K562 (cell line): ENCODE results near the gene GDF2. TPM values are rescaled to one million over a fixed set of nuclear protein-coding genes. Genes with fewer than 3 reads are reported as not detected.

Experiments
- ATAC-seq: fragments of 200-7000 bp; cut with Tn5 transposase; 3 replicates; pipeline ENCODE4 v1.9.1; 2020; ENCODE audit warnings: moderate library complexity
- BruUV-seq: library from RNA; stranded (reverse); fragments of 400-500 nt; replicated peaks from 2 replicates; lab custom pipeline; 2021; lab: Mats Ljungman, UMichigan
- CTCF ChIA-PET: fragments of 300-600 bp; formaldehyde crosslinking; extraction: SDS; loops from one replicate; lab custom pipeline; 2021; ENCODE audit warnings: low intra/inter-chr PET ratio; lab: Yijun Ruan, JAX
- POLR2A ChIA-PET: fragments of 300-600, 350-650 bp; sonication (Branson Sonifier 250); formaldehyde crosslinking; extraction: SDS; loops from one replicate; lab custom pipeline; 2021; ENCODE audit warnings: antibody characterized with exemption, inconsistent platforms; lab: Yijun Ruan, JAX
- DNase-seq, 4 experiments: peaks; one replicate each; pipeline versions ENCODE4 v3.0.0 to v3.0.0-alpha.2; 2011 to 2018; ENCODE audit warnings: low spot score in 3 of 4, mixed read lengths in 3 of 4; ENCODE audit errors: extremely low read depth in 1 of 4
- FAIRE-seq: peaks from 2 replicates; lab custom pipeline; 2011; peaks lifted over from hg19 to GRCh38; lab: Jason Lieb, UNC
- H2AFZ ChIP-seq: 2 replicates; pipeline ENCODE4 v1.6.0; 2011; ENCODE audit warnings: low read depth, low read length, control low read depth, inconsistent platforms
- H3K27ac ChIP-seq: fragments of 200-600 bp; 3 replicates; pipeline ENCODE4 v1.8.0; 2011; ENCODE audit warnings: low read depth, mild to moderate bottlenecking, control low read depth, inconsistent platforms, low read length, moderate library complexity, mixed read lengths; ENCODE audit errors: extremely low read depth
- H3K27me3 ChIP-seq, 2 experiments: fragments of 300-600 bp in 1 of 2; 2 replicates in 1 of 2; 3 replicates in 1 of 2; pipeline versions ENCODE4 v1.6.0 to v1.8.0; 2011; ENCODE audit warnings: inconsistent platforms in 2 of 2, low read length in 2 of 2, mild to moderate bottlenecking in 1 of 2, mixed read lengths in 1 of 2, moderate library complexity in 1 of 2; ENCODE audit not compliant: control insufficient read depth in 2 of 2, insufficient read depth in 2 of 2
- H3K36me3 ChIP-seq: fragments of 300-600 bp; 3 replicates; pipeline ENCODE4 v1.8.0; 2011; ENCODE audit warnings: mild to moderate bottlenecking, low read length, inconsistent platforms; ENCODE audit not compliant: control insufficient read depth, insufficient read depth
- H3K4me1 ChIP-seq, 2 experiments: fragments of 200-600 bp in 1 of 2; replicated peaks in 1 of 2; 2 replicates in 1 of 2; 3 replicates in 1 of 2; pipeline versions ENCODE4 v1.5.1 to v1.8.0; 2011; ENCODE audit warnings: inconsistent platforms in 2 of 2, low read length in 2 of 2, mild to moderate bottlenecking in 1 of 2, mixed read lengths in 1 of 2, moderate library complexity in 1 of 2; ENCODE audit not compliant: control insufficient read depth in 2 of 2, insufficient read depth in 2 of 2
- H3K4me2 ChIP-seq: 2 replicates; pipeline ENCODE4 v1.6.1; 2011; ENCODE audit warnings: low read length, control low read depth, inconsistent platforms, mixed read lengths; ENCODE audit not compliant: insufficient read depth
- H3K4me3 ChIP-seq: fragments of 200-600 bp; sonication (generic), shearing (Covaris generic); 2 replicates; pipeline ENCODE4 v1.5.1; 2016; ENCODE audit warnings: control low read depth, inconsistent platforms
- H3K79me2 ChIP-seq: fragments of 200-600 bp; 3 replicates; pipeline ENCODE4 v1.8.0; 2011; ENCODE audit warnings: low read length, inconsistent platforms; ENCODE audit not compliant: control insufficient read depth, insufficient read depth
- H3K9ac ChIP-seq, 2 experiments: 2 replicates each; pipeline versions ENCODE4 v1.6.0 to v1.6.1; 2011; ENCODE audit warnings: low read depth in 2 of 2, low read length in 2 of 2, control low read depth in 1 of 2, inconsistent platforms in 1 of 2, mild to moderate bottlenecking in 1 of 2, mixed read lengths in 1 of 2; ENCODE audit not compliant: insufficient read depth in 1 of 2
- H3K9me1 ChIP-seq: one replicate; pipeline ENCODE4 v1.6.0; 2011; ENCODE audit warnings: inconsistent platforms, mild to moderate bottlenecking, low read length, moderate library complexity; ENCODE audit not compliant: control insufficient read depth, insufficient read depth
- H3K9me3 ChIP-seq: replicated peaks from 2 replicates; pipeline ENCODE4 v1.5.1; 2011; ENCODE audit warnings: low read depth, low read length, inconsistent platforms; ENCODE audit not compliant: control insufficient read depth, insufficient read depth
- H4K20me1 ChIP-seq: replicated peaks from 2 replicates; pipeline ENCODE4 v1.6.1; 2011; ENCODE audit warnings: low read length, inconsistent platforms, mixed read lengths; ENCODE audit not compliant: control insufficient read depth, insufficient read depth
- CHD2 ChIP-seq: IDR thresholded peaks from 2 replicates; pipeline ENCODE4 v1.6.1; 2011; ENCODE audit warnings: low read depth, low read length
- FOXJ3 ChIP-seq: sonication (generic); formaldehyde crosslinking; IDR thresholded peaks from 2 replicates; pipeline ENCODE4 v1.4.0; 2020; ENCODE audit warnings: mild to moderate bottlenecking, missing genetic modification reagents
- NCOA6 ChIP-seq: fragments of 450-650 bp; IDR thresholded peaks from 2 replicates; pipeline ENCODE4 v1.6.1; 2017; ENCODE audit warnings: mild to moderate bottlenecking
- NFE2L1 ChIP-seq: fragments of 450-650 bp; IDR thresholded peaks from 2 replicates; pipeline ENCODE4 v1.6.1; 2016; ENCODE audit warnings: missing genetic modification characterization, low read depth, mild to moderate bottlenecking, missing compliant biosample characterization, moderate library complexity, borderline replicate concordance
- SLC30A9 ChIP-seq: fragments of 250-450 bp; sonication (Bioruptor Pico); IDR thresholded peaks from 2 replicates; pipeline ENCODE4 v1.8.0; 2022; ENCODE audit warnings: mild to moderate bottlenecking, moderate library complexity
- SMARCA5 ChIP-seq: fragments of 450-650 bp; IDR thresholded peaks from 2 replicates; pipeline ENCODE4 v1.6.1; 2016
- SMC3 ChIP-seq: conservative IDR thresholded peaks from 2 replicates; pipeline ENCODE4 v1.6.1; 2011; ENCODE audit warnings: low read depth, low read length, improper control_type of control experiment; ENCODE audit not compliant: insufficient read depth
- TCF3 ChIP-seq: sonication (generic); formaldehyde crosslinking; IDR thresholded peaks from 2 replicates; pipeline ENCODE4 v1.4.0; 2020; ENCODE audit warnings: mild to moderate bottlenecking, missing genetic modification reagents
- WGBS: fragments of 100-300 bp; shearing (Covaris generic); methylation state at CpG from one replicate; pipeline ENCODE4 v1.1.6; 2016; ENCODE audit warnings: low coverage, mixed read lengths; ENCODE audit not compliant: insufficient coverage; ENCODE audit errors: missing lambda C conversion rate; 5-methylcytosine and 5-hydroxymethylcytosine counted together
- in situ Hi-C: fragments of 300-500 bp; cut with MboI; formaldehyde crosslinking; loops from 4 replicates; pipeline ENCODE4 v1.15.0; 2018; ENCODE audit warnings: inconsistent platforms, mixed read lengths
- intact Hi-C: fragments of 100-400 bp; cut with micrococcal nuclease; formaldehyde crosslinking; loops from 2 replicates; pipeline ENCODE4 v1.14.2; 2022
- polyA plus RNA-seq, 8 experiments: library from polyadenylated mRNA; depleted of rRNA in 4 of 8; stranded (reverse) in 5 of 8; unstranded in 3 of 8; fragments of >200 nt; fragmentation: Nextera tagmentation in 2 of 8; fragmentation: Illumina TruSeq in 1 of 8; extraction: Ambion mirVana in 2 of 8; extraction: Trizol in 1 of 8; gene quantifications; 2 replicates each; pipeline versions ENCODE4 v1.2.1 to v1.2.3, GENCODE V29; 2011 to 2014; ENCODE audit warnings: inconsistent platforms in 1 of 8, missing spikeins in 1 of 8
- total RNA-seq, 7 experiments: library from RNA; depleted of rRNA in 6 of 7; stranded (reverse); fragments of >200 nt in 6 of 7; fragmentation: Illumina TruSeq in 2 of 7; extraction: Trizol in 2 of 7; gene quantifications; 2 replicates each; pipeline versions ENCODE4 v1.2.1 to v1.2.3, GENCODE V29; 2011 to 2021; ENCODE audit warnings: low replicate concordance in 1 of 7
- TF ChIP-seq, protein P1 (sequence below): fragments of 250-450 bp; sonication (Bioruptor Pico); IDR thresholded peaks from 2 replicates; pipeline ENCODE4 v1.8.0; 2022; ENCODE audit warnings: moderate library complexity, mild to moderate bottlenecking, inconsistent platforms
- TF ChIP-seq, protein P2 (sequence below): fragments of 450-650 bp; formaldehyde crosslinking; IDR thresholded peaks from 2 replicates; pipeline ENCODE4 v1.4.0; 2020; ENCODE audit warnings: mild to moderate bottlenecking, moderate library complexity
- TF ChIP-seq, protein P3 (sequence below): fragments of 450-650 bp; IDR thresholded peaks from 2 replicates; pipeline ENCODE4 v1.6.1; 2018; ENCODE audit not compliant: partially characterized antibody
- TF ChIP-seq, protein P4 (sequence below): IDR thresholded peaks from 2 replicates; pipeline ENCODE4 v1.6.1; 2011; ENCODE audit warnings: borderline replicate concordance, low read depth, mild to moderate bottlenecking, moderate library complexity, low read length; ENCODE audit not compliant: insufficient read depth, poor library complexity, severe bottlenecking

The GDF2 gene
- total and polyA plus RNA-seq, 9 of the 15 experiments (the other 6 are each of a cell fraction or from before 2014, with no cell fraction given): 0.08 to 0.58 (median 0.27) TPM; not detected in 2

DNA sequence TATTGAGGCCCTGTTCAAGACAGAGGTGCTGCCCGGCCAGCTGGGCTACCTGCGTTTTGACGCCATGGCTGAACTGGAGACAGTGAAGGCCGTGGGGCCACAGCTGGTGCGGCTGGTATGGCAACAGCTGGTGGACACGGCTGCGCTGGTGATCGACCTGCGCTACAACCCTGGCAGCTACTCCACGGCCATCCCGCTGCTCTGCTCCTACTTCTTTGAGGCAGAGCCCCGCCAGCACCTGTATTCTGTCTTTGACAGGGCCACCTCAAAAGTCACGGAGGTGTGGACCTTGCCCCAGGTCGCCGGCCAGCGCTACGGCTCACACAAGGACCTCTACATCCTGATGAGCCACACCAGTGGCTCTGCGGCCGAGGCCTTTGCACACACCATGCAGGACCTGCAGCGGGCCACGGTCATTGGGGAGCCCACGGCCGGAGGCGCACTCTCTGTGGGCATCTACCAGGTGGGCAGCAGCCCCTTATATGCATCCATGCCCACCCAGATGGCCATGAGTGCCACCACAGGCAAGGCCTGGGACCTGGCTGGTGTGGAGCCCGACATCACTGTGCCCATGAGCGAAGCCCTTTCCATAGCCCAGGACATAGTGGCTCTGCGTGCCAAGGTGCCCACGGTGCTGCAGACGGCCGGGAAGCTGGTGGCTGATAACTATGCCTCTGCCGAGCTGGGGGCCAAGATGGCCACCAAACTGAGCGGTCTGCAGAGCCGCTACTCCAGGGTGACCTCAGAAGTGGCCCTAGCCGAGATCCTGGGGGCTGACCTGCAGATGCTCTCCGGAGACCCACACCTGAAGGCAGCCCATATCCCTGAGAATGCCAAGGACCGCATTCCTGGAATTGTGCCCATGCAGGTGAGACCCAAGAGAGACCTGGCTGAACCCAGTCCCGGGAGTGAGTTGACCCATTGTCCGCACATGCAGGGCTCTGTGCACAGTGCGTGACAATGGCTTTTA is 28.7 kb downstream of the GDF2 start:
- no peak overlapping the region for H2AFZ ChIP-seq
- peaks cover 43 to 86% of the 10 kb centered on the region in 2 experiments for H3K27me3 ChIP-seq
- H3K9me3 ChIP-seq: no peaks in the 10 kb centered on the region
- 2% methylated on average over 39 of the region's 39 CpGs for WGBS
- CTCF ChIA-PET: no interaction called here
- H3K4me2 ChIP-seq: no peak overlapping the region
- DNase-seq (no peak), ATAC-seq (no peak), FAIRE-seq (no peak)
- H3K4me1 ChIP-seq: peaks cover 0 to 26% of the 10 kb centered on the region in 2 experiments; a peak in 1 of 5 replicates
- no TSS peak for BruUV-seq
- POLR2A ChIA-PET: interaction anchor here (0.7 to 1.1 kb wide), 2 partner anchors 10 to 269 kb away, joined by 3 read pairs; no protein-coding TSS in a partner anchor
- no peaks in the 10 kb centered on the region for H3K9me1 ChIP-seq
- H3K79me2 ChIP-seq: no peaks in the 10 kb centered on the region
- intact Hi-C loops (no loop called here), in situ Hi-C loops (no loop called here)
- no peak overlapping the region for H3K9ac ChIP-seq
- H4K20me1 ChIP-seq: peaks cover 25% of the 10 kb centered on the region
- no peak overlapping the region for H3K4me3 ChIP-seq
- no peak overlapping the region for H3K27ac ChIP-seq
- no peaks in the 10 kb centered on the region for H3K36me3 ChIP-seq
- TF ChIP-seq SMC3 (no peak), FOXJ3 (CRISPR knock-in tag) (no peak), SMARCA5 (no peak), SLC30A9 (CRISPR knock-in tag) (no peak), TCF3 (no peak), NCOA6 (no peak), NFE2L1 (tag) (no peak), CHD2 (no peak)
- TF ChIP-seq, protein P1, sequence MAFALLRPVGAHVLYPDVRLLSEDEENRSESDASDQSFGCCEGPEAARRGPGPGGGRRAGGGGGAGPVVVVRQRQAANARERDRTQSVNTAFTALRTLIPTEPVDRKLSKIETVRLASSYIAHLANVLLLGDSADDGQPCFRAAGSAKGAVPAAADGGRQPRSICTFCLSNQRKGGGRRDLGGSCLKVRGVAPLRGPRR (CRISPR knock-in tag): no peak
- TF ChIP-seq, protein P2, sequence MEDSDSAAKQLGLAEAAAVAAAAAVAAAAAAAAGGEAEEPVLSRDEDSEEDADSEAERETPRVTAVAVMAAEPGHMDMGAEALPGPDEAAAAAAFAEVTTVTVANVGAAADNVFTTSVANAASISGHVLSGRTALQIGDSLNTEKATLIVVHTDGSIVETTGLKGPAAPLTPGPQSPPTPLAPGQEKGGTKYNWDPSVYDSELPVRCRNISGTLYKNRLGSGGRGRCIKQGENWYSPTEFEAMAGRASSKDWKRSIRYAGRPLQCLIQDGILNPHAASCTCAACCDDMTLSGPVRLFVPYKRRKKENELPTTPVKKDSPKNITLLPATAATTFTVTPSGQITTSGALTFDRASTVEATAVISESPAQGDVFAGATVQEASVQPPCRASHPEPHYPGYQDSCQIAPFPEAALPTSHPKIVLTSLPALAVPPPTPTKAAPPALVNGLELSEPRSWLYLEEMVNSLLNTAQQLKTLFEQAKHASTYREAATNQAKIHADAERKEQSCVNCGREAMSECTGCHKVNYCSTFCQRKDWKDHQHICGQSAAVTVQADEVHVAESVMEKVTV: no peak
- TF ChIP-seq, protein P3, sequence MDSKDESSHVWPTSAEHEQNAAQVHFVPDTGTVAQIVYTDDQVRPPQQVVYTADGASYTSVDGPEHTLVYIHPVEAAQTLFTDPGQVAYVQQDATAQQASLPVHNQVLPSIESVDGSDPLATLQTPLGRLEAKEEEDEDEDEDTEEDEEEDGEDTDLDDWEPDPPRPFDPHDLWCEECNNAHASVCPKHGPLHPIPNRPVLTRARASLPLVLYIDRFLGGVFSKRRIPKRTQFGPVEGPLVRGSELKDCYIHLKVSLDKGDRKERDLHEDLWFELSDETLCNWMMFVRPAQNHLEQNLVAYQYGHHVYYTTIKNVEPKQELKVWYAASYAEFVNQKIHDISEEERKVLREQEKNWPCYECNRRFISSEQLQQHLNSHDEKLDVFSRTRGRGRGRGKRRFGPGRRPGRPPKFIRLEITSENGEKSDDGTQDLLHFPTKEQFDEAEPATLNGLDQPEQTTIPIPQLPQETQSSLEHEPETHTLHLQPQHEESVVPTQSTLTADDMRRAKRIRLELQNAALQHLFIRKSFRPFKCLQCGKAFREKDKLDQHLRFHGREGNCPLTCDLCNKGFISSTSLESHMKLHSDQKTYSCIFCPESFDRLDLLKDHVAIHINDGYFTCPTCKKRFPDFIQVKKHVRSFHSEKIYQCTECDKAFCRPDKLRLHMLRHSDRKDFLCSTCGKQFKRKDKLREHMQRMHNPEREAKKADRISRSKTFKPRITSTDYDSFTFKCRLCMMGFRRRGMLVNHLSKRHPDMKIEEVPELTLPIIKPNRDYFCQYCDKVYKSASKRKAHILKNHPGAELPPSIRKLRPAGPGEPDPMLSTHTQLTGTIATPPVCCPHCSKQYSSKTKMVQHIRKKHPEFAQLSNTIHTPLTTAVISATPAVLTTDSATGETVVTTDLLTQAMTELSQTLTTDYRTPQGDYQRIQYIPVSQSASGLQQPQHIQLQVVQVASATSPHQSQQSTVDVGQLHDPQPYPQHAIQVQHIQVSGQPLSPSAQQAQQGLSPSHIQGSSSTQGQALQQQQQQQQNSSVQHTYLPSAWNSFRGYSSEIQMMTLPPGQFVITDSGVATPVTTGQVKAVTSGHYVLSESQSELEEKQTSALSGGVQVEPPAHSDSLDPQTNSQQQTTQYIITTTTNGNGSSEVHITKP: no peak
- TF ChIP-seq, protein P4, sequence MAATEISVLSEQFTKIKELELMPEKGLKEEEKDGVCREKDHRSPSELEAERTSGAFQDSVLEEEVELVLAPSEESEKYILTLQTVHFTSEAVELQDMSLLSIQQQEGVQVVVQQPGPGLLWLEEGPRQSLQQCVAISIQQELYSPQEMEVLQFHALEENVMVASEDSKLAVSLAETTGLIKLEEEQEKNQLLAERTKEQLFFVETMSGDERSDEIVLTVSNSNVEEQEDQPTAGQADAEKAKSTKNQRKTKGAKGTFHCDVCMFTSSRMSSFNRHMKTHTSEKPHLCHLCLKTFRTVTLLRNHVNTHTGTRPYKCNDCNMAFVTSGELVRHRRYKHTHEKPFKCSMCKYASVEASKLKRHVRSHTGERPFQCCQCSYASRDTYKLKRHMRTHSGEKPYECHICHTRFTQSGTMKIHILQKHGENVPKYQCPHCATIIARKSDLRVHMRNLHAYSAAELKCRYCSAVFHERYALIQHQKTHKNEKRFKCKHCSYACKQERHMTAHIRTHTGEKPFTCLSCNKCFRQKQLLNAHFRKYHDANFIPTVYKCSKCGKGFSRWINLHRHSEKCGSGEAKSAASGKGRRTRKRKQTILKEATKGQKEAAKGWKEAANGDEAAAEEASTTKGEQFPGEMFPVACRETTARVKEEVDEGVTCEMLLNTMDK: no peak
